GM18951 (cell line): ENCODE data around the gene GADD45G.

Experiments
- POLR2A ChIP-seq: IDR thresholded peaks from 4 replicates; pipeline ENCODE4 v1.6.1; 2011; ENCODE audit warnings: mild to moderate bottlenecking; ENCODE audit not compliant: insufficient read length, insufficient read depth; ENCODE audit errors: extremely low read depth
- in situ Hi-C: fragments of 300-500 bp; cut with MboI; formaldehyde crosslinking; loops from one replicate; pipeline ENCODE4 v1.12.0; 2022; ENCODE audit warnings: low sequenced_read_pairs, mixed read lengths, inconsistent platforms; ENCODE audit not compliant: unreplicated experiment

GADD45G gene

DNA sequence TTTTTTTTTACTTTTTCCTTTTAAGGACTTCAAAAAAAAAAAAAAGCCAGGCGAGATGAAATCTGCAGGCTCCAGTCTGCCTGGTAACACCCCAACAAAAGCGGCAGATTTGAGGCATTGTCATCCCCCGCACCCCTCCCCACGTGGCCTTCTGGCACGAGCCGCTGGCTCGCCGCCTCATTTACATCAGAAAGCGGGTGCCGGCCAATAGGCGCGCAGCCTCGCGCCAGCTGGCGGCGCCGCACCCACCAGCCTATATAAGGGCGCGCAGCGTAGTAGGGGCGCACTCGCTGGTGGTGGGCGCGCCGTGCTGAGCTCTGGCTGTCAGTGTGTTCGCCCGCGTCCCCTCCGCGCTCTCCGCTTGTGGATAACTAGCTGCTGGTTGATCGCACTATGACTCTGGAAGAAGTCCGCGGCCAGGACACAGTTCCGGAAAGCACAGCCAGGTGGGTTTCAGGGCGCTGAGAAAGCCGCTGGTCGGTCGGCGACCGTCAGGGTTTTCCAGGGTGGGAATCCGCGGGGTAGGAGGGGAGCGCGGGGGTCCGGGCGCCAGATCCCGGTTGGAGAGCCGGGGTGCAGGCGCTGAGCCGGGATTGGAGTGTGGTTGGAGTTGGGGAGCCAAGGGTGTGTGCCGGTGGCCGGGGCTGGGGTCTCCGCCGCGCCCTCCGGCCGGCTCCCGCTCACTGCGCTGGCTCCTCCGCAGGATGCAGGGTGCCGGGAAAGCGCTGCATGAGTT, at the start of gene GADD45G:
GADD45G (plus strand) TSS at position 284 of the 736 bp plus-strand sequence; CDS start at position 394, 110 bp downstream.
- in situ Hi-C loops, result loop anchor here (25.0 kb wide), 1 partner anchor 307 kb away; no protein-coding TSS in a partner anchor
- peak; percentile 47 for TF ChIP-seq POLR2A

- no peak for TF ChIP-seq POLR2A
- in situ Hi-C loops, result no loop called here
Measured at GRCh38 chr9:89555036-89555415, 49.8 kb upstream of the GADD45G start.

GRCh38 chr9:89555451-89556375, 49.1 kb upstream of the GADD45G start:
- in situ Hi-C loops, result no loop called here
- no peak for TF ChIP-seq POLR2A

DNA sequence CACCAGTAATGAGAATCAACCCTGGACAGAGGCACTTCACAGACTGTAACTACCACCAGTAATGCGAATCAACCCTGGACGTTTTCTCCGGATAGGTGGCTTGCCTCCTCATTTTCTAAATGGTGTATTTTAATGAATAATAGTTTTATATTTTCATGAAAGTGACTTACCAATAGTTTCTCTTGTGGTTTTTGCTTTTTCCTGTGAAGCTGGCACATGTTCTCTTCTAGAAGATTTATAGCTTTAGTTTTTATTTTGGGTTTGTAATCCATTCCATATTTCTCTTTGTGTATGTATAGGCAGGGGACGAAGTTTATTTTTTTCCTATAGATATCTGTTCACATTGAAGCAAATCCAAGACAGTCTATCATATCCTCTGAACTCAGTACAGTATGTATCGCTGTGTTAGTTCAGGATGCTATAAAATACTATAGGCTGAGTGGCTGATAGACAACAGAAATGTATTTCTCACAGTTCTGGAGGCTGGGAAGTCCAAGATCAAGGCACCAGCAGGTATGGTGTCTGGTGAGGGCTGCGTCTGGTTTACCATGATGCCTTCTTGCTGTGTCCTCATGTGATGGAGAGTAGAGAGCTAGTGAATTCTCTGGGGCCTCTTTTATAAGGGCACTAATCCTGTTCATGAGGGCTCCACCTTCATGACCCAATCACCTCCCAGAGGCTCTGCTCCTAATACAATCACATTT, 46.5 kb upstream of the GADD45G start:
- in situ Hi-C loops, result no loop called here
- TF ChIP-seq POLR2A, result no peak

DNA sequence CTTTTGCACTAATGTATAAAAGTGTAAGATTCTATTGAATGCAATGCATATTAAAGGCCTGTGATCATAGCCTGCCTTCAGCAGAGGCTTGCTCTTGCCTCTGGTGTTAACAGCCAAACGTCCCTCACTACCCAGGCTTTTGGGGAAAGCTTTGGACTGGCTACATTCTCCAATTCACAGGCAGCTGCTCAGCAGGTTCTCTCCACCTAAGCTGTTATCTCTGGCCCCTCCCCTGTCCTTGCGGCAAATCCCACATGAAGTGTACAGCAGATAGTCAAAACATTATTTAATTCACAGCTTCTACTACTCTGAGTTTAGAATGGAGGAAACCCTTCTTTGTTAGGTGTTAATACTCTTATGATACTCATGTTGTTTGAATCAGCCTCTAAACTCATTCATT, 45.9 kb upstream of the GADD45G start:
- no peak for TF ChIP-seq POLR2A
- in situ Hi-C loops, result no loop called here

GRCh38 chr9:89562186-89562814, 42.5 kb upstream of the GADD45G start:
- in situ Hi-C loops, result no loop called here
- TF ChIP-seq POLR2A, result no peak

GRCh38 chr9:89563571-89564345, 41.1 kb upstream of the GADD45G start:
- no peak for TF ChIP-seq POLR2A
- in situ Hi-C loops, result no loop called here

- in situ Hi-C loops, result no loop called here
- TF ChIP-seq POLR2A, result no peak
Measured at GRCh38 chr9:89564346-89564878, 40.4 kb upstream of the GADD45G start.

- TF ChIP-seq POLR2A, result no peak
- in situ Hi-C loops, result no loop called here
Measured at GRCh38 chr9:89567649-89568048, 37.2 kb upstream of the GADD45G start.

GRCh38 chr9:89574309-89574708, 30.5 kb upstream of the GADD45G start:
- TF ChIP-seq POLR2A, result no peak

GRCh38 chr9:89576404-89576839, 28.4 kb upstream of the GADD45G start:
- in situ Hi-C loops, result loop anchor here (25.0 kb wide), 1 partner anchor 1286 kb away; no protein-coding TSS in a partner anchor
- no peak for TF ChIP-seq POLR2A

More at GRCh38 chr9:89574309-89574708, 30.5 kb upstream of the GADD45G start:
- in situ Hi-C loops, result no loop called here
